ENCODE results near the gene PPIL6. TPM values are rescaled to one million over a fixed set of nuclear protein-coding genes. Genes with fewer than 3 reads are reported as not detected.

The PPIL6 gene
- total and polyA plus RNA-seq, 2 experiments from 2014 or later, result 2.6 to 2.9 TPM

DNA sequence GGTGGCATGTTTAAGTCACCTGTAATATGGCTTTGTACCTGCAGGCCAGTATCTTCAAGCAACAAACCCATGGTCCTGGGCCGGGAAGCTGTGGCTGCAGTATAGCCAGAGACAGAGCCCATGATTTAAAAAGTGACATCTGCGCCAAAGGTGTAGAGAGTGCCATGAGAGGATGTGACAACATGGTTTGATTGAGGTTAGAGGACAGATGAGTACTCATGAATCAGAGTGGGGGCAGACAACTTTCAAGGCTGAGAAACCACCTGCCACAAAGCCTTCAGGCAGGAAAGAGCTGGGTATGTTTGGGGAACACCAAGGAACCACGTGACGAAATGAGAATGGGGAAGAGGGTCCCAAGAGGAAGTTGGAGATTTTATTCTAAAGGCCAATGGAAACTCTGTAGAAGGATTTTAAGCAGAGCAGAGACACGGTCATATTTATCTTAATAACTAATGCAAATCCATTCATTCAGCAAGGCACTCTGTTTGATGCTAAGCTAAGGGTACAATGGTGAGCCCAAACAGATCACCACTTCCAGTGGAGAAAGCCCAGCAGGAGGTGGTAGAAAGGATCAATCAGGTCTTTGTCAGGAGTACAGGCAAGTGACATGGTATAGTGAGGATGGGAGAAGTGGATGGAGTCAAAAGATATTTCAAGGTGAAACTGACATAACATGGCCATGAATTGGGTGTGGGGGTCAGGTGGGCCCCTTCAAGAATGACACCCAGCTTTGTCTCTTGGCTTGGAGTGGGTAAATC is 18.5 kb upstream of the PPIL6 start:
- H3K27me3 ChIP-seq, result no peaks in the 10 kb centered on the region
- WGBS (ENCODE audit: low lambda C conversion rate, missing lambda C conversion rate), result 85% methylated on average over 5 of the region's 5 CpGs
- H3K9me3 ChIP-seq (ENCODE audit: low read depth), result no peaks in the 10 kb centered on the region
- no peaks in the 10 kb centered on the region for H4K20me1 ChIP-seq (ENCODE audit: insufficient read depth, poor library complexity, severe bottlenecking)
- no peak overlapping the region for H2AFZ ChIP-seq
- H3K4me1 ChIP-seq (ENCODE audit: insufficient read depth), result peaks cover 10% of the 10 kb centered on the region
- DNase-seq (ENCODE audit: low spot score), result no peak
- no peak overlapping the region for H3K4me2 ChIP-seq
- peaks cover 9% of the 10 kb centered on the region for H3K79me2 ChIP-seq
- TF ChIP-seq EZH2 (IDR thresholded peaks at IDR 0.05; ENCODE audit: borderline replicate concordance) (no peak), EZH2phosphoT487 (IDR thresholded peaks at IDR 0.05; ENCODE audit: low read depth, severe bottlenecking, unreplicated experiment) (no peak), CTCF (IDR thresholded peaks at IDR 0.05; ENCODE audit: poor library complexity) (no peak)
- H3K9me2 ChIP-seq (replicated peaks; ENCODE audit: insufficient read depth), result no peaks in the 10 kb centered on the region
- H3K27ac ChIP-seq, result no peak overlapping the region
- no peak overlapping the region for H3K4me3 ChIP-seq
- no peaks in the 10 kb centered on the region for H3K36me3 ChIP-seq (replicated peaks; ENCODE audit: insufficient read depth, low read depth)

GRCh38 chr6:109457562-109457996 is 17.2 kb upstream of the PPIL6 start:
- Histone ChIP-seq H3K27me3 (no peaks in the 10 kb centered on the region), H3K79me2 (peaks cover 6% of the 10 kb centered on the region), H3K4me1 (ENCODE audit: insufficient read depth) (peaks cover 10% of the 10 kb centered on the region), H3K4me2 (peak overlapping the region; percentile 93), H3K36me3 (replicated peaks; ENCODE audit: insufficient read depth, low read depth) (no peaks in the 10 kb centered on the region), H2AFZ (no peak overlapping the region), H3K4me3 (no peak overlapping the region), H3K27ac (peak overlapping the region; percentile 87), H3K9me2 (replicated peaks; ENCODE audit: insufficient read depth) (no peaks in the 10 kb centered on the region), H3K9me3 (ENCODE audit: low read depth) (no peaks in the 10 kb centered on the region), H4K20me1 (ENCODE audit: insufficient read depth, poor library complexity, severe bottlenecking) (no peaks in the 10 kb centered on the region)
- no peak for DNase-seq (ENCODE audit: low spot score)
- TF ChIP-seq EZH2phosphoT487 (IDR thresholded peaks at IDR 0.05; ENCODE audit: low read depth, severe bottlenecking, unreplicated experiment), result no peak
- TF ChIP-seq EZH2 (IDR thresholded peaks at IDR 0.05; ENCODE audit: borderline replicate concordance), result no peak
- no peak for TF ChIP-seq CTCF (IDR thresholded peaks at IDR 0.05; ENCODE audit: poor library complexity)
- 75% methylated on average over 6 of the region's 6 CpGs for WGBS (ENCODE audit: low lambda C conversion rate, missing lambda C conversion rate)

- Histone ChIP-seq H2AFZ (peak overlapping the region; percentile 98), H3K79me2 (peaks cover 6% of the 10 kb centered on the region), H3K27ac (peak overlapping the region; percentile 87), H4K20me1 (ENCODE audit: insufficient read depth, poor library complexity, severe bottlenecking) (no peaks in the 10 kb centered on the region), H3K4me2 (peak overlapping the region; percentile 93), H3K4me3 (no peak overlapping the region), H3K27me3 (no peaks in the 10 kb centered on the region), H3K9me3 (ENCODE audit: low read depth) (no peaks in the 10 kb centered on the region), H3K9me2 (replicated peaks; ENCODE audit: insufficient read depth) (no peaks in the 10 kb centered on the region), H3K4me1 (ENCODE audit: insufficient read depth) (peaks cover 10% of the 10 kb centered on the region), H3K36me3 (replicated peaks; ENCODE audit: insufficient read depth, low read depth) (no peaks in the 10 kb centered on the region)
- TF ChIP-seq EZH2 (IDR thresholded peaks at IDR 0.05; ENCODE audit: borderline replicate concordance) (no peak), CTCF (IDR thresholded peaks at IDR 0.05; ENCODE audit: poor library complexity) (no peak)
- DNase-seq (ENCODE audit: low spot score), result no peak
- 69% methylated on average over 16 of the region's 16 CpGs for WGBS (ENCODE audit: low lambda C conversion rate, missing lambda C conversion rate)
Observed at GRCh38 chr6:109456710-109457561, 16.5 kb upstream of the PPIL6 start.

Measured in hepatocyte (in vitro differentiated cells).